Osteocyte (in vitro differentiated cells): ENCODE data around the gene SULT1C2. TPM values are rescaled to one million over a fixed set of nuclear protein-coding genes. Genes with fewer than 3 reads are reported as not detected.

Source experiments
- DNase-seq: peaks from one replicate; pipeline ENCODE4 v3.0.0; 2021; ENCODE audit warnings: mixed read lengths; ENCODE audit not compliant: unreplicated experiment; ENCODE audit errors: extremely low spot score
- H3K27ac Mint-ChIP-seq: one replicate; pipeline ENCODE4 v1.8.0; 2021; ENCODE audit warnings: mild to moderate bottlenecking, mixed read lengths; ENCODE audit not compliant: unreplicated experiment
- H3K27me3 Mint-ChIP-seq: one replicate; pipeline ENCODE4 v1.8.0; 2021; ENCODE audit warnings: mixed read lengths; ENCODE audit not compliant: unreplicated experiment
- H3K36me3 Mint-ChIP-seq: one replicate; pipeline ENCODE4 v1.8.0; 2021; ENCODE audit warnings: mixed read lengths; ENCODE audit not compliant: unreplicated experiment
- H3K4me1 Mint-ChIP-seq: one replicate; pipeline ENCODE4 v1.8.0; 2021; ENCODE audit warnings: mixed read lengths; ENCODE audit not compliant: unreplicated experiment
- H3K4me3 Mint-ChIP-seq: one replicate; pipeline ENCODE4 v1.8.0; 2021; ENCODE audit warnings: mild to moderate bottlenecking, moderate library complexity, mixed read lengths; ENCODE audit not compliant: unreplicated experiment
- H3K9me3 Mint-ChIP-seq: one replicate; pipeline ENCODE4 v1.8.0; 2021; ENCODE audit warnings: mixed read lengths; ENCODE audit not compliant: unreplicated experiment
- total RNA-seq: library from RNA; stranded (reverse); gene quantifications from 2 replicates; pipeline ENCODE4 v1.2.1, GENCODE V29; 2021
- TF ChIP-seq, protein P1 (sequence below): fragments of 200-600 bp; sonication (generic); IDR thresholded peaks from 2 replicates; pipeline ENCODE4 v1.5.0; 2021; ENCODE audit warnings: antibody characterized with exemption, mild to moderate bottlenecking, moderate library complexity

SULT1C2 gene
- total RNA-seq, 1 donor from 2014 or later = 1.9 TPM

DNA sequence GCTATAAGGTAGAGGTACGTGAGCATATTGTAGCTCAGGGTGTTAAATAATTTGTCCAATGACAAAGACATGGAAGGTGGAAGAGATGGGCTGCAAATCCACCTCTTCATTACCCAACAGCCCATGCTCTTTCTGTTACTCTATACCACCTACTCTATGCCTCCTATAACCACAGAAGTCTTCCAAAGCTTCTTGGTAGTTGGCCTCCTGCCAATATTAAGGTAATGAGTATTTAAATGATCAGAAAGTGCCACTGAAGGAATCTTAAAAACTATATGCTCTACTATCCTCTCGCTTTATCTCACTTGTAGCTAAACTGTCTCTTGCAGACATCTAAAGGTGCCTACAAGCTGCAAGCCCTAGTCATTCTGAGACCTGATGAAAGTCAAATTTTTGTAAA is 41.1 kb downstream of the SULT1C2 start:
- Mint-ChIP-seq H3K4me1 (peaks cover 17% of the 10 kb centered on the region), H3K36me3 (no peaks in the 10 kb centered on the region), H3K27me3 (peaks cover 11% of the 10 kb centered on the region), H3K4me3 (no peak overlapping the region), H3K9me3 (no peaks in the 10 kb centered on the region), H3K27ac (no peak overlapping the region)
- no peak for DNase-seq
- TF ChIP-seq, protein P1, sequence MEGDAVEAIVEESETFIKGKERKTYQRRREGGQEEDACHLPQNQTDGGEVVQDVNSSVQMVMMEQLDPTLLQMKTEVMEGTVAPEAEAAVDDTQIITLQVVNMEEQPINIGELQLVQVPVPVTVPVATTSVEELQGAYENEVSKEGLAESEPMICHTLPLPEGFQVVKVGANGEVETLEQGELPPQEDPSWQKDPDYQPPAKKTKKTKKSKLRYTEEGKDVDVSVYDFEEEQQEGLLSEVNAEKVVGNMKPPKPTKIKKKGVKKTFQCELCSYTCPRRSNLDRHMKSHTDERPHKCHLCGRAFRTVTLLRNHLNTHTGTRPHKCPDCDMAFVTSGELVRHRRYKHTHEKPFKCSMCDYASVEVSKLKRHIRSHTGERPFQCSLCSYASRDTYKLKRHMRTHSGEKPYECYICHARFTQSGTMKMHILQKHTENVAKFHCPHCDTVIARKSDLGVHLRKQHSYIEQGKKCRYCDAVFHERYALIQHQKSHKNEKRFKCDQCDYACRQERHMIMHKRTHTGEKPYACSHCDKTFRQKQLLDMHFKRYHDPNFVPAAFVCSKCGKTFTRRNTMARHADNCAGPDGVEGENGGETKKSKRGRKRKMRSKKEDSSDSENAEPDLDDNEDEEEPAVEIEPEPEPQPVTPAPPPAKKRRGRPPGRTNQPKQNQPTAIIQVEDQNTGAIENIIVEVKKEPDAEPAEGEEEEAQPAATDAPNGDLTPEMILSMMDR = no peak

DNA sequence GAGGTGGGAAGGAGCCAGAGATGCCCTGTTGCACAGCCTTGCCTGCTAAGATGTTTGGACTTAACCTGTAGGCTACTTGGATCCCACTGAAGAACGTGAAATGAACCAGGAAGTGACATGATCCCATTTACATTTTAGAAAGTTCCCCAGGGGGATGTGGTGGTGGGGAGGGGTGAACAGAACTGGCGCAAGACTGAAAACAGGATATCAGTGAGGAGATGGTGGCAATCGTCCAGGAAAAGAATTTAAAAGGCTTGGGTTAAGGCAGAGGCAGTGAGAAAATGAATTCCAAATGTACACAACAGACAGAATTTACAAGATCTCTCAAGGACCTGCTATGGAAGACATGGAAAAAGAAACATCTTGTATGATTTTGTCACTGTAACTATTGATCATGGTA is 42.3 kb downstream of the SULT1C2 start:
- Mint-ChIP-seq H3K9me3 (no peaks in the 10 kb centered on the region), H3K4me3 (no peak overlapping the region), H3K36me3 (no peaks in the 10 kb centered on the region), H3K27ac (no peak overlapping the region), H3K27me3 (peaks cover 19% of the 10 kb centered on the region), H3K4me1 (peaks cover 12% of the 10 kb centered on the region)
- TF ChIP-seq, protein P1 = no peak
- DNase-seq = no peak

DNA sequence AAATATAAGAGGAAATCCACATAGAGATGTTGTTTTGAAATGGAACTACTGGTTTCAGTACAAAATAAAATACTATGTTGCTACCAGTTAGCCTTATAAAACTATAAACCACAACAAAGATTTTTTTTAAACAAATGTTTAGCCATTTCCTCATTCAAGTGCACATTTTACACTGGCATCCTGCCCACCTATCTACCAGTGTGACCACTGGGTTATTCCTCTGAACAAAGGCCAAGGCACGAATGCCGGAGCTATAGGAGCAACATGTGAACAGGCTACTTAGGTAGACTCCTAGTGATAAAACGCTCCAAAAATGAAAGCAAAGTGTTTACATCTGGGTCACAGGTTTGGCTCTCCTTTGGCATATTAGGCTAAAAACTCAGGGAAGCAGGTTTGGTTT is 57.3 kb downstream of the SULT1C2 start:
- Mint-ChIP-seq H3K27ac (no peak overlapping the region), H3K9me3 (peaks cover 4% of the 10 kb centered on the region), H3K4me3 (no peak overlapping the region), H3K4me1 (peaks cover 5% of the 10 kb centered on the region), H3K27me3 (peaks cover 8% of the 10 kb centered on the region), H3K36me3 (peaks cover 3% of the 10 kb centered on the region)
- TF ChIP-seq, protein P1 = no peak
- DNase-seq = no peak

DNA sequence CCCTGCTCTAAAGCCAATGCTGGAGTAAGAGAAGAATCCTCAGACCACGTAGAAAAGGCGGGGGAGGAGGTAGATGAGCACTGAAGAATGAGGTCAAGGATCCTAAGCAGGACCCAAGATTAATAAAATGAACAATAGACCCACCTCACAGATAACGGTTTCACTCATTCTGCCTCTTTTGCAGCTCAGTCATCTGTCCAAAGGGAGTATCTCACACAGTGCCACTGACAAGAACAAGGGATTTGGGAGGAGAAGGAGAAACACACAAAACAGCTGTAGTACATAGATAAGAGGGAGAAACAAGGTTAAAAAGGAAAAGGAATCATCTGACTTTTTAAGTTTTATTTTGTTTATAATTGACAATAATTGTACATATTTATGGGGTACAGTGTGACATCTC is 58.1 kb downstream of the SULT1C2 start:
- Mint-ChIP-seq H3K27me3 (peaks cover 8% of the 10 kb centered on the region), H3K36me3 (peaks cover 3% of the 10 kb centered on the region), H3K4me1 (peaks cover 2% of the 10 kb centered on the region), H3K4me3 (no peak overlapping the region), H3K9me3 (peaks cover 4% of the 10 kb centered on the region), H3K27ac (no peak overlapping the region)
- TF ChIP-seq, protein P1 = no peak
- no peak for DNase-seq

DNA sequence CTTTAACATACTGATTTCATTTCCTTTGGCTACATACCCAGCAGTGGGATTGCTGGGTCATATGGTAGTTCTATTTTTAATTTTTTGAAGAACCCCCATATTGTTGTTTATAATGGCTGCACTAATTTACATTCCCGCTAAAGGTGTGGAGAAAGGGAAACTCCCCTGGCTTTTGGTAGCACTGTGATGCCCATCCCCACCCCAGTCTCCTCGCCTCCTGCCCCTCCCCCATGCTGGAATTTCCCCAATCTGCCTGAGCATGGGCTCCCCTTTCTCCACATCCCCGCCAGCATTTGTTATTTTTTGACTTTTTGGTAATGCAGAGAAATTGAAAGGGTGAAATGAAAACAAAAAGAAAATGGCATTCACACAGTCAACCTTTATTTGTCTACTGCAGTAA is 59.1 kb downstream of the SULT1C2 start:
- Mint-ChIP-seq H3K4me1 (peaks cover 7% of the 10 kb centered on the region), H3K27me3 (peaks cover 3% of the 10 kb centered on the region), H3K4me3 (no peak overlapping the region), H3K27ac (no peak overlapping the region), H3K9me3 (peaks cover 4% of the 10 kb centered on the region), H3K36me3 (peaks cover 3% of the 10 kb centered on the region)
- DNase-seq = no peak
- TF ChIP-seq, protein P1 = no peak
